T-cell (primary cell): Measurements from ENCODE around the gene ADCY4. TPM values are rescaled to one million over a fixed set of nuclear protein-coding genes. Genes with fewer than 3 reads are reported as not detected.

Experiments
- ATAC-seq, 4 experiments: fragments of 200-7000 bp in 3 of 4; fragments of 150-1000 bp in 1 of 4; cut with Tn5 transposase; replicated peaks in 1 of 4; 1 replicate in 3 of 4; 2 replicates in 1 of 4; pipeline ENCODE4 v1.10.0; 2021; ENCODE audit warnings: moderate library complexity in 3 of 4, mild to moderate bottlenecking in 2 of 4, moderate number of reproducible peaks in 1 of 4
- CTCF ChIA-PET, 2 donors: fragments of 300-600 bp; sonication (Branson Sonifier 250); formaldehyde crosslinking; loops; one replicate each; lab custom pipeline; 2022; ENCODE audit warnings: antibody characterized with exemption in 2 of 2; lab: Charles Lee
- POLR2A ChIA-PET, 2 donors: fragments of 300-600 bp; sonication (Branson Sonifier 250); formaldehyde crosslinking; loops; one replicate each; lab custom pipeline; 2022; ENCODE audit warnings: antibody characterized with exemption in 2 of 2; lab: Charles Lee
- DNase-seq, 35 experiments: peaks; one replicate each; pipeline versions ENCODE4 v3.0.0 to v3.0.0-alpha.2; 2013 to 2023
- H3K27ac ChIP-seq: one replicate; pipeline ENCODE4 v1.5.1; 2013; ENCODE audit warnings: low read length
- H3K27me3 ChIP-seq, 2 experiments: replicated peaks in 1 of 2; 1 replicate in 1 of 2; 2 replicates in 1 of 2; pipeline versions ENCODE4 v1.6.1 to v1.7.0; 2013; ENCODE audit warnings: low read length in 1 of 2, mixed read lengths in 1 of 2; ENCODE audit not compliant: control insufficient read depth in 2 of 2, insufficient read depth in 2 of 2; ENCODE audit errors: extremely low read depth in 1 of 2
- H3K36me3 ChIP-seq, 2 donors: 1 replicate in 1 of 2; 2 replicates in 1 of 2; pipeline versions ENCODE4 v1.6.1 to v1.7.0; 2013; ENCODE audit warnings: low read length in 1 of 2; ENCODE audit not compliant: control insufficient read depth in 2 of 2, insufficient read depth in 1 of 2; ENCODE audit errors: extremely low read depth in 1 of 2
- H3K4me1 ChIP-seq, 2 experiments: 1 replicate in 1 of 2; 2 replicates in 1 of 2; pipeline versions ENCODE4 v1.6.1 to v1.7.0; 2013; ENCODE audit warnings: low read length in 2 of 2, mixed read lengths in 1 of 2; ENCODE audit not compliant: insufficient read depth in 2 of 2, control insufficient read depth in 1 of 2; ENCODE audit errors: extremely low read depth in 1 of 2
- H3K4me3 ChIP-seq, 2 donors: 1 replicate in 1 of 2; 2 replicates in 1 of 2; pipeline versions ENCODE4 v1.5.1 to v1.7.0; 2013; ENCODE audit warnings: mild to moderate bottlenecking in 2 of 2, low read length in 1 of 2, moderate library complexity in 1 of 2; ENCODE audit not compliant: control insufficient read depth in 1 of 2; ENCODE audit errors: extremely low read depth in 1 of 2
- H3K9me3 ChIP-seq: 2 replicates; pipeline ENCODE4 v1.7.0; 2013
- H3K27ac Mint-ChIP-seq, 2 donors: one replicate each; pipeline ENCODE4 v1.8.0; 2020 to 2021; ENCODE audit warnings: mild to moderate bottlenecking in 2 of 2, mixed read lengths in 2 of 2
- H3K27me3 Mint-ChIP-seq, 2 donors: one replicate each; pipeline ENCODE4 v1.8.0; 2021 to 2022; ENCODE audit warnings: mixed read lengths in 2 of 2
- H3K36me3 Mint-ChIP-seq: one replicate; pipeline ENCODE4 v1.8.0; 2021; ENCODE audit warnings: mixed read lengths
- H3K4me1 Mint-ChIP-seq, 3 donors: one replicate each; pipeline ENCODE4 v1.8.0; 2020 to 2022; ENCODE audit warnings: mixed read lengths in 3 of 3, mild to moderate bottlenecking in 1 of 3
- H3K4me3 Mint-ChIP-seq, 3 donors: one replicate each; pipeline ENCODE4 v1.8.0; 2020 to 2022; ENCODE audit warnings: mild to moderate bottlenecking in 3 of 3, mixed read lengths in 3 of 3, moderate library complexity in 3 of 3
- H3K9me3 Mint-ChIP-seq, 3 donors: one replicate each; pipeline ENCODE4 v1.8.0; 2020 to 2022; ENCODE audit warnings: mixed read lengths in 3 of 3
- WGBS: methylation state at CpG from one replicate; pipeline ENCODE4 v1.1.5; 2013; ENCODE audit warnings: missing lambda C conversion rate; ENCODE audit not compliant: insufficient coverage; 5-methylcytosine and 5-hydroxymethylcytosine counted together
- total RNA-seq, 35 experiments: library from RNA in 6 of 35; stranded (reverse) in 6 of 35; fragments of 120-200 nt in 1 of 35; gene quantifications; one replicate each; pipeline versions ENCODE4 v1.2.1 to v1.2.4 and lab custom pipeline; 2013 to 2026

ADCY4 gene
- total RNA-seq, 5 donors from 2014 or later (not counting 1 experiment from before 2014, with no cell fraction given), result 7.8 to 10.4 (median 8.5) TPM

- ChIA-PET POLR2A (no interaction called here), CTCF (interaction anchor here in 1 of 2 donors (0.5 kb wide), 1 partner anchor 66 kb away, joined by 3 read pairs; no protein-coding TSS in a partner anchor)
- Mint-ChIP-seq H3K36me3 (no peaks in the 10 kb centered on the region), H3K4me1 (no peaks in the 10 kb centered on the region), H3K27ac (no peak overlapping the region), H3K9me3 (no peaks in the 10 kb centered on the region), H3K27me3 (peaks cover 4 to 12% of the 10 kb centered on the region in 2 donors), H3K4me3 (no peak overlapping the region)
- DNase-seq (no peak), ATAC-seq (no peak)
- Histone ChIP-seq H3K27ac (no peak overlapping the region), H3K9me3 (no peaks in the 10 kb centered on the region), H3K4me3 (no peak overlapping the region), H3K36me3 (no peaks in the 10 kb centered on the region), H3K4me1 (no peaks in the 10 kb centered on the region), H3K27me3 (peaks cover 0 to 34% of the 10 kb centered on the region in 2 experiments)
- 83% methylated on average over 5 of the region's 7 CpGs for WGBS
Measured at GRCh38 chr14:24378981-24379906, 44.4 kb upstream of the ADCY4 start.

GRCh38 chr14:24378327-24378726, 43.5 kb upstream of the ADCY4 start:
- H3K4me1 Mint-ChIP-seq, result no peaks in the 10 kb centered on the region
- ChIA-PET POLR2A (no interaction called here), CTCF (interaction anchor here (0.6 kb wide), 2 partner anchors 53 to 1008 kb away, joined by 3 read pairs; no protein-coding TSS in a partner anchor)
- no peaks in the 10 kb centered on the region for H3K9me3 Mint-ChIP-seq
- Histone ChIP-seq H3K4me1 (no peaks in the 10 kb centered on the region), H3K27me3 (peaks cover 0 to 39% of the 10 kb centered on the region in 2 experiments), H3K9me3 (no peaks in the 10 kb centered on the region), H3K36me3 (no peaks in the 10 kb centered on the region), H3K27ac (no peak overlapping the region), H3K4me3 (no peak overlapping the region)
- no peak for DNase-seq
- no peaks in the 10 kb centered on the region for H3K36me3 Mint-ChIP-seq
- no peak for ATAC-seq
- no peak overlapping the region for H3K4me3 Mint-ChIP-seq
- 100% methylated on average over 2 of the region's 3 CpGs for WGBS
- H3K27ac Mint-ChIP-seq, result no peak overlapping the region
- H3K27me3 Mint-ChIP-seq, result peaks cover 0 to 17% of the 10 kb centered on the region in 2 donors

- Mint-ChIP-seq H3K4me1 (no peaks in the 10 kb centered on the region), H3K36me3 (no peaks in the 10 kb centered on the region), H3K4me3 (no peak overlapping the region), H3K9me3 (no peaks in the 10 kb centered on the region), H3K27ac (no peak overlapping the region), H3K27me3 (peaks cover 0 to 17% of the 10 kb centered on the region in 2 donors)
- no peaks in the 10 kb centered on the region for H3K9me3 ChIP-seq
- peaks cover 0 to 36% of the 10 kb centered on the region in 2 experiments for H3K27me3 ChIP-seq
- ATAC-seq, result no peak
- 33% methylated on average over 2 of the region's 2 CpGs for WGBS
- H3K36me3 ChIP-seq, result no peaks in the 10 kb centered on the region
- ChIA-PET CTCF (interaction anchor here (0.6 kb wide), 2 partner anchors 54 to 1008 kb away, joined by 3 read pairs; no protein-coding TSS in a partner anchor), POLR2A (no interaction called here)
- DNase-seq, result no peak
- no peak overlapping the region for H3K4me3 ChIP-seq
- H3K4me1 ChIP-seq, result no peaks in the 10 kb centered on the region
- H3K27ac ChIP-seq, result no peak overlapping the region
Measured at GRCh38 chr14:24377657-24378056, 42.8 kb upstream of the ADCY4 start.

- Mint-ChIP-seq H3K27me3 (peaks cover 0 to 17% of the 10 kb centered on the region in 2 donors), H3K4me1 (no peaks in the 10 kb centered on the region), H3K9me3 (no peaks in the 10 kb centered on the region), H3K36me3 (no peaks in the 10 kb centered on the region), H3K27ac (no peak overlapping the region), H3K4me3 (no peak overlapping the region)
- no peak for DNase-seq
- H3K9me3 ChIP-seq, result no peaks in the 10 kb centered on the region
- no peaks in the 10 kb centered on the region for H3K4me1 ChIP-seq
- no peak overlapping the region for H3K4me3 ChIP-seq
- peaks cover 0 to 36% of the 10 kb centered on the region in 2 experiments for H3K27me3 ChIP-seq
- CTCF ChIA-PET, result no interaction called here
- POLR2A ChIA-PET, result no interaction called here
- WGBS, result 56% methylated on average over 3 of the region's 7 CpGs
- no peak for ATAC-seq
- H3K36me3 ChIP-seq, result no peaks in the 10 kb centered on the region
- no peak overlapping the region for H3K27ac ChIP-seq
Measured at GRCh38 chr14:24377126-24377525, 42.3 kb upstream of the ADCY4 start.

GRCh38 chr14:24376448-24377070, 41.7 kb upstream of the ADCY4 start:
- no peaks in the 10 kb centered on the region for H3K4me1 ChIP-seq
- H3K4me3 ChIP-seq, result no peak overlapping the region
- no peak overlapping the region for H3K27ac Mint-ChIP-seq
- H3K9me3 ChIP-seq, result no peaks in the 10 kb centered on the region
- no peak overlapping the region for H3K4me3 Mint-ChIP-seq
- ChIA-PET CTCF (no interaction called here), POLR2A (no interaction called here)
- H3K36me3 Mint-ChIP-seq, result no peaks in the 10 kb centered on the region
- 69% methylated on average over 11 of the region's 16 CpGs for WGBS
- H3K9me3 Mint-ChIP-seq, result no peaks in the 10 kb centered on the region
- H3K36me3 ChIP-seq, result no peaks in the 10 kb centered on the region
- peaks cover 0 to 36% of the 10 kb centered on the region in 2 experiments for H3K27me3 ChIP-seq
- peaks cover 0 to 17% of the 10 kb centered on the region in 2 donors for H3K27me3 Mint-ChIP-seq
- H3K4me1 Mint-ChIP-seq, result no peaks in the 10 kb centered on the region
- ATAC-seq (no peak), DNase-seq (no peak)
- no peak overlapping the region for H3K27ac ChIP-seq

- WGBS, result 87% methylated on average over 6 of the region's 12 CpGs
- Mint-ChIP-seq H3K27me3 (peaks cover 5 to 26% of the 10 kb centered on the region in 2 donors), H3K9me3 (no peaks in the 10 kb centered on the region), H3K27ac (no peak overlapping the region), H3K36me3 (no peaks in the 10 kb centered on the region), H3K4me3 (no peak overlapping the region), H3K4me1 (peaks cover 7 to 11% (median 10%) of the 10 kb centered on the region in 3 donors)
- ATAC-seq (no peak), DNase-seq (no peak)
- ChIA-PET POLR2A (no interaction called here), CTCF (interaction anchor here in 1 of 2 donors (0.6 kb wide), 1 partner anchor 58 kb away, joined by 3 read pairs; no protein-coding TSS in a partner anchor)
- H3K4me3 ChIP-seq, result no peak overlapping the region
- peaks cover 0 to 58% of the 10 kb centered on the region in 2 experiments for H3K27me3 ChIP-seq
- peaks cover 3 to 12% of the 10 kb centered on the region in 2 experiments for H3K4me1 ChIP-seq
- H3K27ac ChIP-seq, result no peak overlapping the region
- no peaks in the 10 kb centered on the region for H3K9me3 ChIP-seq
- no peaks in the 10 kb centered on the region for H3K36me3 ChIP-seq
Measured at GRCh38 chr14:24372701-24373416, 38.0 kb upstream of the ADCY4 start.
